Testis (tissue), 3 donors: Measurements from ENCODE around the gene KIF5C. TPM values are rescaled to one million over a fixed set of nuclear protein-coding genes. Genes with fewer than 3 reads are reported as not detected.

Experiments used
- DNase-seq: peaks from one replicate; pipeline ENCODE4 v3.0.0-alpha.2; 2019
- H3K27ac ChIP-seq, 2 donors: fragments of 200-600 bp; sonication (generic); one replicate each; pipeline ENCODE4 v1.5.1; 2019
- H3K27me3 ChIP-seq: fragments of 200-600 bp; sonication (generic); one replicate; pipeline ENCODE4 v1.5.1; 2019
- H3K36me3 ChIP-seq: fragments of 200-600 bp; sonication (generic); one replicate; pipeline ENCODE4 v1.5.1; 2017; ENCODE audit warnings: low read depth; ENCODE audit errors: missing control alignments
- H3K4me1 ChIP-seq: fragments of 200-600 bp; sonication (generic); one replicate; pipeline ENCODE4 v1.5.1; 2019
- H3K4me3 ChIP-seq, 2 donors: fragments of 200-600 bp; sonication (generic); one replicate each; pipeline ENCODE4 v1.5.1; 2017 to 2019
- H3K9me3 ChIP-seq: fragments of 200-600 bp; sonication (generic); one replicate; pipeline ENCODE4 v1.5.1; 2017
- CTCF ChIP-seq, 3 experiments: fragments of 450-650 bp in 2 of 3; fragments of 200-600 bp in 1 of 3; sonication (generic) in 1 of 3; IDR thresholded peaks; one replicate each; pipeline ENCODE4 v1.5.1; 2016 to 2019; ENCODE audit warnings: antibody characterized with exemption in 3 of 3, mild to moderate bottlenecking in 2 of 3, moderate library complexity in 1 of 3
- POLR2A ChIP-seq: fragments of 450-650 bp; IDR thresholded peaks from one replicate; pipeline ENCODE4 v1.6.1; 2017; ENCODE audit warnings: antibody characterized with exemption, mild to moderate bottlenecking, moderate library complexity
- WGBS, 2 donors: methylation state at CpG; one replicate each; pipeline ENCODE4 v1.1.5; 2018; 5-methylcytosine and 5-hydroxymethylcytosine counted together
- intact Hi-C: fragments of 100-400 bp; cut with DNase I; formaldehyde crosslinking; loops from one replicate; pipeline ENCODE4 v1.15.1; 2023; ENCODE audit warnings: low total_unique reads
- polyA plus RNA-seq: library from polyadenylated mRNA; stranded (reverse); fragments of 350-450 nt; fragmentation: Illumina TruSeq; extraction: RNeasy Lipid Tissue Mini Kit (QIAGEN cat#74804); gene quantifications from one replicate; pipeline ENCODE4 v1.2.3, GENCODE V29; 2014; ENCODE audit warnings: low read depth, low replicate concordance; ENCODE audit not compliant: insufficient read depth
- total RNA-seq, 2 donors: library from RNA; depleted of rRNA; stranded (reverse); fragments of >200 nt; gene quantifications; one replicate each; pipeline ENCODE4 v1.2.3, GENCODE V29; 2016

KIF5C gene
- total and polyA plus RNA-seq, 3 donors from 2014 or later, result 57.0 to 159 (median 146) TPM

GRCh38 chr2:148998165-148998830 is 123.3 kb downstream of the KIF5C start:
- Histone ChIP-seq H3K27ac (no peak overlapping the region), H3K9me3 (no peaks in the 10 kb centered on the region), H3K36me3 (no peaks in the 10 kb centered on the region), H3K4me1 (no peaks in the 10 kb centered on the region), H3K27me3 (no peaks in the 10 kb centered on the region), H3K4me3 (no peak overlapping the region)
- intact Hi-C loops, result no loop called here
- no peak for TF ChIP-seq CTCF (IDR thresholded peaks at IDR 0.05)
- TF ChIP-seq POLR2A, result no peak
- no peak for DNase-seq
- 81 to 85% methylated on average over 15 of the region's 16 CpGs for WGBS, 2 donors

DNA sequence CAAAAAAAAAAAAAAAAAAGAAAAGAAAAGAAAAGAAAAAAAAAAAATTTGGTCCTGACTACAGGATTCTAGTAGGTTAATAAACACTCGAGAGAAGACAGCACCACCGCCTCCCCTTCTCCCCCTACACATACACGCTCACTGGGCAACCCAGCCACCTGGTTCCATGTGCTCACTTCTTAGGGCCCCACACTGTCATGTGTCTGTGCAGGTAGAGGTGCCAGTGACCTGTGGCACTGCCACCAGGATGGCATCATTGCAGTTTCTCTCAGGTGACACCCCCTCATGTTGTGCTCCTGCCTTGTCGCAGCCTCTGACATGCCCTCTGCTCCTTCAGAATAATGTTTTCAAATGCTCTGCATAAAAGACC is 123.8 kb downstream of the KIF5C start:
- Histone ChIP-seq H3K4me1 (no peaks in the 10 kb centered on the region), H3K4me3 (no peak overlapping the region), H3K9me3 (no peaks in the 10 kb centered on the region), H3K36me3 (no peaks in the 10 kb centered on the region), H3K27ac (no peak overlapping the region), H3K27me3 (no peaks in the 10 kb centered on the region)
- 86 to 87% methylated on average over 4 of the region's 4 CpGs for WGBS, 2 donors
- intact Hi-C loops, result no loop called here
- TF ChIP-seq CTCF (IDR thresholded peaks at IDR 0.05), result no peak
- no peak for DNase-seq

DNA sequence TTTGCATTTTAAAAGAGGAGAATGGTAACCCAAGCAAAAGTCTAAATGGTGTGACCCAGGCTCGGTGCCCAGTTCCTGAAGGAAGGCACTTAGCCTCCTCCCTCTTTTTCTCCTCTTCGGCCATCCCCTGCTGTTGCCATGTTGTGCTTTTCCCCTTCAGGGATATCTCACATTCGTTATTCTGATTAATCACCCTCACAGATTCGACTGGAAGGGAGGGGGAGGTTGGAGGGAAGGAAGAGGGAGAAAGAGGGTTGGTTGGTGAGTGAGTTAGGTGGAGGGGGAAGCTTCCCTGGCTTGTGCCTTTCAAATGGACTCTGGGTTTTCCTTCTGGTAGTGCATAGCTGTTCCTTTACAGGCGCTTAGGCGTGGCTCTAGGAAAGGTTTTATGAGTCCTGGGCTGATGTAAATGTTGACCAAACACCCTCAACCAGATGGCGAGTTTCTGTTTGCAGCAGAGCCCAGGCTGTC is 124.5 kb downstream of the KIF5C start:
- WGBS, 2 donors, result 63 to 64% methylated on average over 7 of the region's 7 CpGs
- Histone ChIP-seq H3K4me3 (no peak overlapping the region), H3K36me3 (no peaks in the 10 kb centered on the region), H3K4me1 (no peaks in the 10 kb centered on the region), H3K9me3 (no peaks in the 10 kb centered on the region), H3K27me3 (no peaks in the 10 kb centered on the region), H3K27ac (no peak overlapping the region)
- intact Hi-C loops, result no loop called here
- DNase-seq, result no peak
- TF ChIP-seq CTCF (IDR thresholded peaks at IDR 0.05) (no peak), POLR2A (no peak)

GRCh38 chr2:149000158-149000938 is 125.3 kb downstream of the KIF5C start:
- no peaks in the 10 kb centered on the region for H3K9me3 ChIP-seq
- no peak for DNase-seq
- H3K36me3 ChIP-seq, result no peaks in the 10 kb centered on the region
- WGBS, 2 donors, result 73 to 76% methylated on average over 6 of the region's 6 CpGs
- intact Hi-C loops, result no loop called here
- H3K27ac ChIP-seq, result no peak overlapping the region
- TF ChIP-seq CTCF (IDR thresholded peaks at IDR 0.05) (no peak), POLR2A (no peak)
- H3K27me3 ChIP-seq, result no peaks in the 10 kb centered on the region
- H3K4me3 ChIP-seq, result no peak overlapping the region
- H3K4me1 ChIP-seq, result peaks cover 3% of the 10 kb centered on the region
